GM21526 (cell line): ENCODE data around the gene GPR39.

Experiments
- ATAC-seq: cut with Tn5 transposase; IDR thresholded peaks from one replicate; pipeline ENCODE4 v1.9.1; 2021; ENCODE audit warnings: moderate library complexity; ENCODE audit not compliant: unreplicated experiment, low FRiP score

The GPR39 gene

GRCh38 chr2:132623096-132623839 lies 206.7 kb downstream of the GPR39 start:
- no peak for ATAC-seq

- ATAC-seq = no peak
Observed at GRCh38 chr2:132627536-132627935, 210.9 kb downstream of the GPR39 start.

GRCh38 chr2:132632000-132632649 lies 215.5 kb downstream of the GPR39 start:
- no peak for ATAC-seq

GRCh38 chr2:132633635-132634034 lies 217.0 kb downstream of the GPR39 start:
- no peak for ATAC-seq

GRCh38 chr2:132636346-132636745 lies 219.7 kb downstream of the GPR39 start:
- no peak for ATAC-seq

GRCh38 chr2:132638313-132639040 lies 221.9 kb downstream of the GPR39 start:
- ATAC-seq = no peak

- no peak for ATAC-seq
Observed at GRCh38 chr2:132640116-132640515, 223.5 kb downstream of the GPR39 start.

GRCh38 chr2:132641819-132642218 lies 225.2 kb downstream of the GPR39 start:
- no peak for ATAC-seq

GRCh38 chr2:132642415-132642814 lies 225.8 kb downstream of the GPR39 start:
- no peak for ATAC-seq

- ATAC-seq = peak; percentile 62
Observed at GRCh38 chr2:132645176-132645575, 228.6 kb downstream of the GPR39 start.

- ATAC-seq = peak; percentile 59
Observed at GRCh38 chr2:132645722-132646539, 229.3 kb downstream of the GPR39 start.

GRCh38 chr2:132646540-132647108 lies 230.0 kb downstream of the GPR39 start:
- ATAC-seq = no peak

GRCh38 chr2:132651115-132652045 lies 234.8 kb downstream of the GPR39 start:
- ATAC-seq = no peak

GRCh38 chr2:132652474-132652873 lies 235.9 kb downstream of the GPR39 start:
- no peak for ATAC-seq

GRCh38 chr2:132654335-132654734 lies 237.7 kb downstream of the GPR39 start:
- no peak for ATAC-seq

- no peak for ATAC-seq
Observed at GRCh38 chr2:132654968-132655367, 238.4 kb downstream of the GPR39 start.

GRCh38 chr2:132656266-132656975 lies 239.8 kb downstream of the GPR39 start:
- no peak for ATAC-seq

GRCh38 chr2:132659331-132659730 lies 242.7 kb downstream of the GPR39 start:
- ATAC-seq = no peak

- no peak for ATAC-seq
Observed at GRCh38 chr2:132662732-132663131, 246.1 kb downstream of the GPR39 start.
